NCI-H446 (cell line): ENCODE measurements around the gene GPR137C.

Experiments
- DNase-seq, 2 experiments: peaks; one replicate each; lab custom pipeline; 2025; lab: John Stamatoyannopoulos, UW

The GPR137C gene

GRCh38 chr14:52683985-52684520 is 131.4 kb downstream of the GPR137C start:
- no peak for DNase-seq

GRCh38 chr14:52686176-52686575 is 133.5 kb downstream of the GPR137C start:
- DNase-seq, result no peak
